ENCODE measurements around the gene CETN2. TPM values are rescaled to one million over a fixed set of nuclear protein-coding genes. Genes with fewer than 3 reads are reported as not detected.

The CETN2 gene
- total and polyA plus RNA-seq, 8 donors, result 10.0 to 45.5 (median 29.9) TPM

GRCh38 chrX:152861116-152861515, 30.6 kb upstream of the CETN2 start:
- no peak for DNase-seq
- Histone ChIP-seq H3K27ac (no peak overlapping the region), H3K9me3 (peaks cover 0 to 6% (median 0%) of the 10 kb centered on the region in 4 donors), H3K4me3 (no peak overlapping the region), H3K27me3 (no peaks in the 10 kb centered on the region), H3K4me1 (no peaks in the 10 kb centered on the region), H3K36me3 (peaks cover 10 to 66% (median 55%) of the 10 kb centered on the region in 4 donors)
- 73 to 81% (median 75%) methylated on average over 3 of the region's 3 CpGs for WGBS, 5 donors
- intact Hi-C loops (cut with DNase I; ENCODE audit: low total_unique reads), result no loop called here
- TF ChIP-seq POLR2A (IDR thresholded peaks at IDR 0.05) (no peak), CTCF (IDR thresholded peaks at IDR 0.05) (no peak), EP300 (IDR thresholded peaks at IDR 0.05) (no peak), POLR2AphosphoS5 (IDR thresholded peaks at IDR 0.05) (no peak)

DNA sequence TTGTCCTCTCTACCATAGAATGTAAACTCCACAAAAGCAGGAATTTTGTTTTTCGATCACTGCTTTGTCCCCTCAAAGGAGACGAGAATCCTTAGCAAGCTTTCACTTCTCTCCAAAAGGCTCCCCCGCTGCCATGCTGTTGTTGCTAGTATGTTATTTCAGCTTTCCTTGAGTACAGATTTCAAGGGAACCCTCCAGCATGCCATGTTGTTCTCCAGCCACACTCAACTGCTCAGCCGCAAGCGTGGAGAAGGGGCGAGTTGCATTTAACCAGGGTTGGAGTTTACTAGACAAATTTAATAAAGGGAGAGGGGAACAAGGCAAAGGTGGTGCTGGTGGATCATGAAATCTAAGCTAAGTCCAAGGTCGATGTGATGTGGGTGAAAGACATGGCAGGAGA, 23.4 kb upstream of the CETN2 start:
- peaks cover 0 to 61% (median 52%) of the 10 kb centered on the region in 4 donors for H3K36me3 ChIP-seq
- 89 to 99% (median 95%) methylated on average over 4 to 7 of the region's 7 CpGs for WGBS, 5 donors
- no peak for TF ChIP-seq POLR2A (IDR thresholded peaks at IDR 0.05)
- TF ChIP-seq EP300 (IDR thresholded peaks at IDR 0.05), result no peak
- no peak for TF ChIP-seq POLR2AphosphoS5 (IDR thresholded peaks at IDR 0.05)
- TF ChIP-seq CTCF (IDR thresholded peaks at IDR 0.05), result no peak
- no peak overlapping the region for H3K4me3 ChIP-seq
- no peak overlapping the region for H3K27ac ChIP-seq
- DNase-seq, result no peak
- H3K4me1 ChIP-seq, result no peaks in the 10 kb centered on the region
- no peaks in the 10 kb centered on the region for H3K27me3 ChIP-seq
- H3K9me3 ChIP-seq, result no peaks in the 10 kb centered on the region
- intact Hi-C loops (cut with DNase I; ENCODE audit: low total_unique reads), result no loop called here

DNA sequence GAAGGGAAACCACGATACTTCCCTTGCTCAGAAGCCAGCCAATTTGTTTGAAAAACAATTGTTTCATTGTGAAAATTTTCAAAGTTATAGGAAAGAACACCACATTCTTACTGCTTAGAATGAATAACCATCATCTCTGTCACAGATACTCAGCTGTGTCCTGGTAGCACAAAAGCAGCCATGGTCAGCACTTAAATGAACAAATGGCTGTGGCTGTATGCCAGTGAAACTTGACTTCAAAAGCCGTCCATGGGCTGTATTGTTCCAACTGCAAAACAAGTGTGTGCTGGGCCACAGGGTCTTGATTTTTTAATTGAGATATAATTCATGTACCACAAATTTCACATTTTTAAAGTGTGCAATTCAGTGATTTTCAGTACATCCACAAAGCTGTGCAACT, 19.9 kb upstream of the CETN2 start:
- no peaks in the 10 kb centered on the region for H3K4me1 ChIP-seq
- TF ChIP-seq POLR2AphosphoS5 (IDR thresholded peaks at IDR 0.05) (no peak), POLR2A (IDR thresholded peaks at IDR 0.05) (no peak), CTCF (IDR thresholded peaks at IDR 0.05) (no peak), EP300 (IDR thresholded peaks at IDR 0.05) (no peak)
- peaks cover 0 to 67% (median 59%) of the 10 kb centered on the region in 4 donors for H3K36me3 ChIP-seq
- no peak overlapping the region for H3K4me3 ChIP-seq
- DNase-seq, result no peak
- intact Hi-C loops (cut with DNase I; ENCODE audit: low total_unique reads), result no loop called here
- H3K9me3 ChIP-seq, result no peaks in the 10 kb centered on the region
- no peak overlapping the region for H3K27ac ChIP-seq
- 55 to 86% (median 75%) methylated on average over 1 to 2 of the region's 2 CpGs for WGBS, 5 donors
- H3K27me3 ChIP-seq, result no peaks in the 10 kb centered on the region

- intact Hi-C loops (cut with DNase I; ENCODE audit: low total_unique reads), result no loop called here
- Histone ChIP-seq H3K36me3 (peaks cover 0 to 51% (median 48%) of the 10 kb centered on the region in 4 donors), H3K4me3 (no peak overlapping the region), H3K4me1 (no peaks in the 10 kb centered on the region), H3K27ac (no peak overlapping the region), H3K9me3 (peaks cover 0 to 3% (median 0%) of the 10 kb centered on the region in 4 donors), H3K27me3 (no peaks in the 10 kb centered on the region)
- TF ChIP-seq CTCF (IDR thresholded peaks at IDR 0.05) (no peak), EP300 (IDR thresholded peaks at IDR 0.05) (no peak), POLR2A (IDR thresholded peaks at IDR 0.05) (no peak), POLR2AphosphoS5 (IDR thresholded peaks at IDR 0.05) (no peak)
- DNase-seq, result no peak
- WGBS, 5 donors, result 70 to 91% (median 82%) methylated on average over 6 of the region's 6 CpGs
These were observed 16.7 kb upstream of the CETN2 start for GRCh38 chrX:152847281-152847680.
